ENCODE data around the gene PGA3.
"Not testable (repeated sequence)": the region's sequence is repeated elsewhere in the genome, so short reads cannot be mapped to it uniquely, and the experiment has no call there.

PGA3 gene

GRCh38 chr11:61213711-61214324 lies 10.5 kb downstream of the PGA3 start:
- not testable (repeated sequence) for H3K4me1 ChIP-seq (ENCODE audit: insufficient read depth, low read length); H3K27me3 ChIP-seq (ENCODE audit: insufficient read depth, low read length); H3K36me3 ChIP-seq (ENCODE audit: insufficient read depth, low read depth, low read length); H3K4me3 ChIP-seq (ENCODE audit: low read length); H3K9ac ChIP-seq (ENCODE audit: low read depth, low read length); H3K27ac ChIP-seq (ENCODE audit: low read length); H3K9me3 ChIP-seq (ENCODE audit: insufficient read depth, low read depth, low read length)

- not testable (repeated sequence) for H3K27ac ChIP-seq (ENCODE audit: low read length); H3K4me3 ChIP-seq (ENCODE audit: low read length); H3K36me3 ChIP-seq (ENCODE audit: insufficient read depth, low read depth, low read length); H3K9ac ChIP-seq (ENCODE audit: low read depth, low read length); H3K9me3 ChIP-seq (ENCODE audit: insufficient read depth, low read depth, low read length); H3K27me3 ChIP-seq (ENCODE audit: insufficient read depth, low read length); H3K4me1 ChIP-seq (ENCODE audit: insufficient read depth, low read length)
These were observed 15.0 kb downstream of the PGA3 start for GRCh38 chr11:61218306-61218705.

GRCh38 chr11:61219016-61219415 lies 15.7 kb downstream of the PGA3 start:
- H3K27me3 ChIP-seq (ENCODE audit: insufficient read depth, low read length); H3K9ac ChIP-seq (ENCODE audit: low read depth, low read length); H3K4me3 ChIP-seq (ENCODE audit: low read length); H3K36me3 ChIP-seq (ENCODE audit: insufficient read depth, low read depth, low read length); H3K9me3 ChIP-seq (ENCODE audit: insufficient read depth, low read depth, low read length); H3K27ac ChIP-seq (ENCODE audit: low read length); H3K4me1 ChIP-seq (ENCODE audit: insufficient read depth, low read length): not testable (repeated sequence)

- not testable (repeated sequence) for H3K27me3 ChIP-seq (ENCODE audit: insufficient read depth, low read length); H3K9ac ChIP-seq (ENCODE audit: low read depth, low read length); H3K4me1 ChIP-seq (ENCODE audit: insufficient read depth, low read length); H3K9me3 ChIP-seq (ENCODE audit: insufficient read depth, low read depth, low read length); H3K27ac ChIP-seq (ENCODE audit: low read length); H3K36me3 ChIP-seq (ENCODE audit: insufficient read depth, low read depth, low read length); H3K4me3 ChIP-seq (ENCODE audit: low read length)
These were observed 18.7 kb downstream of the PGA3 start, which contains the start of gene PGA4 for GRCh38 chr11:61222047-61222446. Gene PGA4 (plus strand): TSS chr11:61222347. CDS start chr11:61222401, 54 bp downstream.

GRCh38 chr11:61222692-61223091 lies 19.4 kb downstream of the PGA3 start:
- not testable (repeated sequence) for H3K36me3 ChIP-seq (ENCODE audit: insufficient read depth, low read depth, low read length); H3K4me1 ChIP-seq (ENCODE audit: insufficient read depth, low read length); H3K9ac ChIP-seq (ENCODE audit: low read depth, low read length); H3K9me3 ChIP-seq (ENCODE audit: insufficient read depth, low read depth, low read length); H3K4me3 ChIP-seq (ENCODE audit: low read length); H3K27ac ChIP-seq (ENCODE audit: low read length); H3K27me3 ChIP-seq (ENCODE audit: insufficient read depth, low read length)

GRCh38 chr11:61226457-61227137 lies 23.3 kb downstream of the PGA3 start:
- not testable (repeated sequence) for H3K9ac ChIP-seq (ENCODE audit: low read depth, low read length); H3K9me3 ChIP-seq (ENCODE audit: insufficient read depth, low read depth, low read length); H3K4me3 ChIP-seq (ENCODE audit: low read length); H3K27me3 ChIP-seq (ENCODE audit: insufficient read depth, low read length); H3K4me1 ChIP-seq (ENCODE audit: insufficient read depth, low read length); H3K36me3 ChIP-seq (ENCODE audit: insufficient read depth, low read depth, low read length); H3K27ac ChIP-seq (ENCODE audit: low read length)

- H3K27ac ChIP-seq (ENCODE audit: low read length); H3K9me3 ChIP-seq (ENCODE audit: insufficient read depth, low read depth, low read length); H3K4me3 ChIP-seq (ENCODE audit: low read length); H3K4me1 ChIP-seq (ENCODE audit: insufficient read depth, low read length); H3K9ac ChIP-seq (ENCODE audit: low read depth, low read length); H3K36me3 ChIP-seq (ENCODE audit: insufficient read depth, low read depth, low read length); H3K27me3 ChIP-seq (ENCODE audit: insufficient read depth, low read length): not testable (repeated sequence)
These were observed 26.1 kb downstream of the PGA3 start for GRCh38 chr11:61229458-61229857.

- not testable (repeated sequence) for H3K27me3 ChIP-seq (ENCODE audit: insufficient read depth, low read length); H3K36me3 ChIP-seq (ENCODE audit: insufficient read depth, low read depth, low read length)
These were observed 27.7 kb downstream of the PGA3 start for GRCh38 chr11:61231033-61231432.

GRCh38 chr11:61231585-61231984 lies 28.3 kb downstream of the PGA3 start:
- H3K9me3 ChIP-seq (ENCODE audit: insufficient read depth, low read depth, low read length); H3K4me1 ChIP-seq (ENCODE audit: insufficient read depth, low read length); H3K27me3 ChIP-seq (ENCODE audit: insufficient read depth, low read length); H3K36me3 ChIP-seq (ENCODE audit: insufficient read depth, low read depth, low read length); H3K9ac ChIP-seq (ENCODE audit: low read depth, low read length); H3K27ac ChIP-seq (ENCODE audit: low read length); H3K4me3 ChIP-seq (ENCODE audit: low read length): not testable (repeated sequence)

More at GRCh38 chr11:61231033-61231432, 27.7 kb downstream of the PGA3 start:
- not testable (repeated sequence) for H3K27ac ChIP-seq (ENCODE audit: low read length); H3K4me1 ChIP-seq (ENCODE audit: insufficient read depth, low read length); H3K9ac ChIP-seq (ENCODE audit: low read depth, low read length); H3K4me3 ChIP-seq (ENCODE audit: low read length); H3K9me3 ChIP-seq (ENCODE audit: insufficient read depth, low read depth, low read length)

GRCh38 chr11:61232548-61233145 lies 29.3 kb downstream of the PGA3 start:
- not testable (repeated sequence) for H3K27ac ChIP-seq (ENCODE audit: low read length); H3K4me3 ChIP-seq (ENCODE audit: low read length); H3K9me3 ChIP-seq (ENCODE audit: insufficient read depth, low read depth, low read length); H3K9ac ChIP-seq (ENCODE audit: low read depth, low read length); H3K27me3 ChIP-seq (ENCODE audit: insufficient read depth, low read length); H3K36me3 ChIP-seq (ENCODE audit: insufficient read depth, low read depth, low read length); H3K4me1 ChIP-seq (ENCODE audit: insufficient read depth, low read length)

- H3K4me3 ChIP-seq (ENCODE audit: low read length): not testable (repeated sequence)
These were observed 33.8 kb downstream of the PGA3 start for GRCh38 chr11:61237130-61237529.

GRCh38 chr11:61240288-61240687 lies 37.0 kb downstream of the PGA3 start:
- H3K27ac ChIP-seq (ENCODE audit: low read length): not testable (repeated sequence)

More at GRCh38 chr11:61237130-61237529, 33.8 kb downstream of the PGA3 start:
- not testable (repeated sequence) for H3K9ac ChIP-seq (ENCODE audit: low read depth, low read length); H3K4me1 ChIP-seq (ENCODE audit: insufficient read depth, low read length); H3K27me3 ChIP-seq (ENCODE audit: insufficient read depth, low read length); H3K9me3 ChIP-seq (ENCODE audit: insufficient read depth, low read depth, low read length); H3K27ac ChIP-seq (ENCODE audit: low read length); H3K36me3 ChIP-seq (ENCODE audit: insufficient read depth, low read depth, low read length)

More at GRCh38 chr11:61240288-61240687, 37.0 kb downstream of the PGA3 start:
- not testable (repeated sequence) for H3K9me3 ChIP-seq (ENCODE audit: insufficient read depth, low read depth, low read length); H3K4me3 ChIP-seq (ENCODE audit: low read length); H3K4me1 ChIP-seq (ENCODE audit: insufficient read depth, low read length); H3K36me3 ChIP-seq (ENCODE audit: insufficient read depth, low read depth, low read length); H3K27me3 ChIP-seq (ENCODE audit: insufficient read depth, low read length); H3K9ac ChIP-seq (ENCODE audit: low read depth, low read length)
